ENCODE results near the gene TNK2.
"Not testable (repeated sequence)": the region's sequence is repeated elsewhere in the genome, so short reads cannot be mapped to it uniquely, and the experiment has no call there.

TNK2 gene

DNA sequence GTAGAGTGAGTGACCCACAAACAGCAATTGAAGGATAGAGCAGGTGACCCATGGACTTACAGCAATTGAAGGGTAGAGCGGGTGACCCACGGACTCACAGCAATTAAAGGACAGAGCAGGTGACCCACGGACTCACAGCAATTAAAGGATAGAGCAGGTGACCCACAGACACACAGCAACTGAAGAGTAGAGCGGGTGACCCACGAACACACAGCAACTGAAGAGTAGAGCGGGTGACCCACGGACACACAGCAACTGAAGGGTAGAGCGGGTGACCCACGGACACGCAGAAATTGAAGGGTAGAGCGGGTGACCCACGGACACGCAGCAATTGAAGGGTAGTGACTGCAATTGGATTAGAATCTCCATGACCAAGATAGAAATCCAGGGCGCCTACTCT is 9.8 kb upstream of the TNK2 start:
- in situ Hi-C loops (cut with HindIII; ENCODE audit: low sequenced_read_pairs): no loop called here

- in situ Hi-C loops (cut with HindIII; ENCODE audit: low sequenced_read_pairs): no loop called here
Observed at GRCh38 chr3:195916991-195917390, 8.6 kb upstream of the TNK2 start.

GRCh38 chr3:195916291-195916690 is 7.9 kb upstream of the TNK2 start:
- in situ Hi-C loops (cut with HindIII; ENCODE audit: low sequenced_read_pairs): no loop called here

DNA sequence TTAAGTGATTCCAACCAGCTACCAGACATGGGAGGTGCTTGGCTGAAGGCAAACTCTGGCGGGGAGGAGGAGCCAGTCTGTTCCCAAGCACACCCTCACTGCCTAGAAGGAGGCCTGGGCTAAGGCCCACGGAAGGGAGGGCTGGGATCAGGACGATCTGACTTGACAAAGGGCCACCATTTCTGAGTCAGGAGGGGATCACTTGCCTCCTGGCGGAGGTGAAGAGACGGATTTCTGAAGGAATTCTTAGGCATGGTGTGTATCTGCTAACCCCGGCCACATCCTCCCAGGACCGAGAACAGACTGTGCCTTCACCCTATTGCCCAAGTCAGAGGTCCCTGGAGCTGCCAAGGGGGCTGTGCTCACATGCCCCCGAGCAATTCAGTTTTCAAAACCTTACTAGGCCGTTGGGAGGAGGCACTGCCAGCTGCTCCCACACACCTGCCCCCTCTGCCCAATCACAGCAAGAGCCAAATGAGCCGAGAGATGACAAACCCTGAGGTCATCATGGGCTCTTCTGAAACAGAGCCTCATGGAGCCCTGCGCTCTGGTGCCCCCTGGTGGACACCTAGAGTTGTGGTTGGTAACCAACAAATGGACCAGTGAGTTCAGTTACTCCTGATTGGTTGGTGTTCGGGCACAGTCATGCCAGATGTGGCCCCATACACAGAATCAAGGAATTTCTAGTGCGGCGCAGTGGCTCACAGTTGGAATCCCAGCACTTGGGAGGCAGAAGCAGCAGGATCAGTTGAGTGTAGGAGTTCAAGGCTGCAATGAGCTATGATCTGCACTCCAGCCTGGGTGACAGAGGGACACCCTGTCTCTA is 6.5 kb upstream of the TNK2 start:
- in situ Hi-C loops (cut with HindIII; ENCODE audit: low sequenced_read_pairs): no loop called here

GRCh38 chr3:195914146-195914545 is 5.8 kb upstream of the TNK2 start:
- in situ Hi-C loops (cut with HindIII; ENCODE audit: low sequenced_read_pairs): not testable (repeated sequence)

DNA sequence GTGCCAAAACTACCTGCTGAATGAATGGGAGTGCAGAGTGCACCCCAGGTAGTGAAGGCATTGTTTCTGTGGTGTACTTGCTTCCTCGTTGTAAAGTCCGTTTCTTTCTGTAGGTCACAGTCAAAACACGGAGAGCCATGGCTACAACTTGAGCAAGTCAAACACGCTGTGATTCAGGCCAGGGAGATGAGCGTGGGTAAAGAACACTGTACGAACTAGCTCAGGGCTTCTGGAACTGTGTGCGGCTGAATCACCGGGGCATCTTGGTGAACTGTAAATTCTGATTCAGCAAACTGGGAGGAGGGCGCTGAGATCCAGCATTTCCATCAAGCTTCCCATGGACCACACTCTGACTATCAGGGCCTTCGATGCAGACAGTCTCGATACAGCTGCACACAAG is 5.0 kb upstream of the TNK2 start:
- in situ Hi-C loops (cut with HindIII; ENCODE audit: low sequenced_read_pairs): no loop called here

DNA sequence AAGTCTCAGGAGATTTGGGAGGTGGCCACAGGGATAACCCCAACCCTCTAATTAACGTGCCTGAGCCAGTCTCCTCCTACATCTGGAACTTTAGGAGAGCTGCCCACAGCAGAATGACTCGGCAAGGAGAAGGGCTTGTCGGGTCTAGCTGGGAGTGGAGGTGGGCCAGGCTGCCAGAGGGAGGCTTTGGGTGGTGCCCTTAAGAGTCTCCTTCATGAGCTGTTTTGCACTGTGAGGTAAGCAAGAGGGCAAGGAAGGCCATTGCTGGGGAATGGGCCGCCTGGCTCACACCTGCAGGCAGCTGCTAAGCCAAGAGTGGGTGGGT is 3.6 kb upstream of the TNK2 start:
- in situ Hi-C loops (cut with HindIII; ENCODE audit: low sequenced_read_pairs): no loop called here

DNA sequence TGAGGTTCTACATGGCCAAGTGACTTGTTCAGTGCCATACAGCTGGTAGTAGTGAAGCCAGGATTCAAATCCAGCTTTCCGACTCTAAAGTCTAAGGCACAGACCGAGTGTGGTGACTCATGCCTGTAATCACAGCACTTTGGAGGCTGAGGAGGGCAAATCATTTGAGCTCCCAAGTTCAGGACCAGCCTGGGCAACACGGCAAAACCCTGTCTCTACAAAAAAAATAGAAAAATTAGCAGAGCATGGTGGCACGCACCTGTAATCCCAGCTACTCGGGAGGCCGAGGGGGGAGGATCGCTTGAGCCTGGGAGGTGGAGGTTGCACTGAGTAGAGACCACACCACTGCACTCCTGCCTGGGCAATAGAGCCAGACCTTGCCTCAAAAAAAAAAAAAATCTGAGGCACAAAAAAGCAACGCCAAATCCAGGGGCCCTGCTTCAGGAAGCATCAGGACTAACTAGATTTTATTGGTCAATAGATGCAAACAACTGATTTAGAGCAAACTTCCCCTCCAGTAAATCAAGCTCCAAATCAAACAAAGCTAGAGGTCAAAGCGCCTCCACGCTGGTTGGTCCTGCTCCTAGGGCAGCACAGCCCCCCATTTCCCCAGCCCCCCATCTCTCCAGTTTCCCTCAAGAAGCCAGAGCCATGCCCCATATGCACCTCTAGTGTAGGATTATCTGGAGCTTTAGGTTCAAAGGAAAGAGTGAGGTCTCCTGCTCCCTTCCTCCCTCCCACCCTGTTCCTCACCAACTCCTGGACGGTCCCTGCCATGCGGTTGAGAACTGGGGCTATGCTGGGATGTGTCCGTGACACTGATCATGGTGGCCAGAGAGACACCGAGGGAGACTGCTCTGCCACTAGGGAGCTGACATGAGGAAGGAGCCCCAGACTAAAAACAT is 2.9 kb upstream of the TNK2 start:
- in situ Hi-C loops (cut with HindIII; ENCODE audit: low sequenced_read_pairs): no loop called here

DNA sequence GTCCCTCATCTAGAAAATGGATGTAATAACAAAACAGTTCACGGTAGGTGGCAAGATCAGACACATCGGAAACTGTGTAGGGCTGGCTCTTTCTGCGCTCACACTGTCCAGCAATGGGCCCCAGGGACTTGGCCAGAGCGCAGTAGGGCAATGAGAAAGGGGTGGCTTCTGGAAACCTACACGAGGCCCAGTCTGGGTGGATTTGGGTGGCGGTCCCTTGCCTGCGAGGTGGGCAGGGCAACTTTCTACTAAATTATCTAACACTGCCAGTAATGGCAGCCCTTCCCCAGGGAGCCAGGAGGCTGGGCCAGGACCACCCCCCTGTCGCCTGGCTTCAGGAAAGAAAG is 2.1 kb upstream of the TNK2 start:
- in situ Hi-C loops (cut with HindIII; ENCODE audit: low sequenced_read_pairs): no loop called here

- in situ Hi-C loops (cut with HindIII; ENCODE audit: low sequenced_read_pairs): no loop called here
Observed at GRCh38 chr3:195909644-195910498, 1.5 kb upstream of the TNK2 start.

GRCh38 chr3:195908694-195909581 is 587 bp upstream of the TNK2 start:
- in situ Hi-C loops (cut with HindIII; ENCODE audit: low sequenced_read_pairs): no loop called here

DNA sequence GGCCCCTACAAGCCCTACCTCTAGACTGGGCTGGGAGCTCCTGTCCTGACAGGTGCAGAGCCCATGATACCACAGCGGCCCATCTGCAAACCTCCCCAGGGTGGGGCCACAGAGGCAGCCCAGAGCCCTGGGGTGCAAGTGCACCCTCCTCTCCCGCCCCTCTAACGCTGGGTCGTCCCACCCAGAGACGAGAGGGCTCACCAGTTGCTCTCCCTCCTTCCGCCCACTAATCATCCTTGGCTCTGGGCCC is 742 bp downstream of the TNK2 start:
- in situ Hi-C loops (cut with HindIII; ENCODE audit: low sequenced_read_pairs): no loop called here

DNA sequence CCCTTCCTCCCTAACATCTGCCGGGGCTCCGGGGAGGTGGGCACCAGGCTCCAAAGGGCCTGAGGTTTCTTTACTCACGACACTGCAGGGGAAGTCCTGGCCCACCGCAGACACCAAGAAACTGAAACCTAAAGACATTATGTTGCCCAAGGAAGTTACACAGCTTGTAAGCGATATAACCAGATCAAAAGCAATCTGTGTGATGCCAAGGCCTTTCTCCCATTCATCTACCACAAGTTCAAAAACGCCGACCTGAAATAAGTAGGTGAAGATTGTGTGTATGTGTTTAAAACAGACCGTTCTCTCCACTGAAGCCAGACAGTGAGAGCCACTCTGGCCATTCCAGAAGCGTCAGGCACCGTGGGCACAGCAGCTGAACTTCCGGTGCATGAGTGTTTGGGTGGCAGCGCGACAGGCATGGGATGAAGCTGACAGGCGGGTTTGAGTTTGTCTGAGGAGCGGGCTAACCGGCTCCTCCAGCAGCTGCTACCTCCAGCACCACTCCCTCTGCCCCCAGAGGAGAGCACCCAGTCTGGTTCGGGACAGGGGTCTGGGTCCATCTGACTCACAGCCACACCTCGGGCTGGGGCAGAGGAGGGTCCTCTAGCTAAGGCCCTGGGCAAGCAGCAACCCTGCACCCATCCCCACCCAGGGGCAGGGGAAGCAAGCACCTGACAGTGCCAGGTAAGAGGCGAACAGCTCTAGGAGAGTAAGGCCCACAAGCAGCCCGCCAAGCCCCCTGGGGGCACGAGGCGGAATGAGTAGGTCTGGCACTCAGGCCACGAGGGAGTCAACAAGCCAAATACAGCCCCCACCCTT is 1.3 kb downstream of the TNK2 start:
- in situ Hi-C loops (cut with HindIII; ENCODE audit: low sequenced_read_pairs): no loop called here

- in situ Hi-C loops (cut with HindIII; ENCODE audit: low sequenced_read_pairs): no loop called here
Observed at GRCh38 chr3:195905970-195906864, 2.1 kb downstream of the TNK2 start.

DNA sequence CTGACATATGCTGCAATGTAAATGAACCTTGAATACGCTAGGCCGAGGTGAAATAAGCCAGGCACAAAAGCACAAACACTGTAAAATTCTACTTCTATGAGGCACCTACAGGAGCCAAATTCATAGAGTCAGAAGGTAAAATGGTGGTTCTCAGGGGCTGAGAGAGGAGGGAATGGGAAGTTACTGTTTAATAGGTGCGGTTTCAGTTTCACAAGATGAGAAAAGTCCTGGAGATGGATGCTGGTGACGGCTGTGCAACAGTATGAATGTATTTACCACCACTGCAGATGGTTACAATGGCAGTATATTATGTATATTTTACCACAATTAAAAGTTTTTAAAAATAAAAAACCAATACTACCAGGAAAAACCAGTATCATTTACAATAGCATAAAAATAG is 4.0 kb downstream of the TNK2 start:
- in situ Hi-C loops (cut with HindIII; ENCODE audit: low sequenced_read_pairs): no loop called here

DNA sequence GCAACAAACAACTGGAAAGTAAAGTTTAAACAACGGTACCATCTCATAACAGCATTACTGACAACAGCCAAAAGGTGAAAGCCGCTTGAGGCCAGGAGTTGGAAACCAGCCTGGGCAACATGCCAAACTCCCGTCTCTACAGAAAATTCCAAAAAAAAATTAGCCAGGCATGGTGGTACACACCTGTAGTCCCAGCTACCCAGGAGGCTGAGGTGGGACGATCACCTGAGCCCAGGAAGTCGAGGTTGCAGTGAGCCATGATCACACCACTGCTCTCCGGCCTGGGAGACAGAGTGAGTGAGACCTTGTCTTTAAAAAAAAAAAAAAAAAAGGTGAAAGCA is 4.4 kb downstream of the TNK2 start:
- in situ Hi-C loops (cut with HindIII; ENCODE audit: low sequenced_read_pairs): no loop called here

GRCh38 chr3:195902634-195903033 is 5.7 kb downstream of the TNK2 start:
- in situ Hi-C loops (cut with HindIII; ENCODE audit: low sequenced_read_pairs): not testable (repeated sequence)

GRCh38 chr3:195901836-195902585 is 6.3 kb downstream of the TNK2 start:
- in situ Hi-C loops (cut with HindIII; ENCODE audit: low sequenced_read_pairs): not testable (repeated sequence)

Measured in DLD1 (cell line).